ENCODE measurements around the gene ARID3A. TPM values are rescaled to one million over a fixed set of nuclear protein-coding genes. Genes with fewer than 3 reads are reported as not detected.
A peak's percentile ranks its signal among the peaks of the same experiment; 100 is the strongest.

The ARID3A gene
- total and polyA plus RNA-seq, 8 donors, result 20.6 to 35.7 (median 23.6) TPM

GRCh38 chr19:1002600-1002999, 76.8 kb downstream of the ARID3A start:
- Histone ChIP-seq H3K27me3 (peaks cover 36 to 67% of the 10 kb centered on the region in 2 donors), H3K9me3 (no peaks in the 10 kb centered on the region), H3K4me3 (no peak overlapping the region), H3K36me3 (peaks cover 0 to 7% of the 10 kb centered on the region in 2 donors), H3K27ac (no peak overlapping the region), H3K4me1 (peaks cover 0 to 21% of the 10 kb centered on the region in 2 donors)
- DNase-seq (no peak), ATAC-seq (no peak)
- intact Hi-C loops (cut with DNase I), result no loop called here
- no peak for TF ChIP-seq CTCF (IDR thresholded peaks at IDR 0.05)

GRCh38 chr19:1003283-1003682, 77.4 kb downstream of the ARID3A start:
- Histone ChIP-seq H3K27ac (no peak overlapping the region), H3K4me1 (peaks cover 0 to 21% of the 10 kb centered on the region in 2 donors), H3K27me3 (peaks cover 29 to 60% of the 10 kb centered on the region in 2 donors), H3K4me3 (no peak overlapping the region), H3K36me3 (peaks cover 0 to 14% of the 10 kb centered on the region in 2 donors), H3K9me3 (no peaks in the 10 kb centered on the region)
- TF ChIP-seq CTCF (IDR thresholded peaks at IDR 0.05), result no peak
- no peak for DNase-seq
- intact Hi-C loops (cut with DNase I), result no loop called here
- no peak for ATAC-seq

GRCh38 chr19:1004204-1004802, 78.5 kb downstream of the ARID3A start:
- Histone ChIP-seq H3K36me3 (peaks cover 0 to 24% of the 10 kb centered on the region in 2 donors), H3K4me1 (peaks cover 0 to 21% of the 10 kb centered on the region in 2 donors), H3K27me3 (peaks cover 20 to 50% of the 10 kb centered on the region in 2 donors), H3K27ac (no peak overlapping the region), H3K4me3 (no peak overlapping the region), H3K9me3 (no peaks in the 10 kb centered on the region)
- DNase-seq, result peak in 1 of 4 donors; percentile 69
- ATAC-seq, result no peak
- intact Hi-C loops (cut with DNase I), result no loop called here
- no peak for TF ChIP-seq CTCF (IDR thresholded peaks at IDR 0.05)

GRCh38 chr19:1004803-1005664, 79.2 kb downstream of the ARID3A start:
- no peaks in the 10 kb centered on the region for H3K9me3 ChIP-seq
- H3K4me1 ChIP-seq, result peaks cover under 1 to 19% of the 10 kb centered on the region in 2 donors
- no peak for TF ChIP-seq CTCF (IDR thresholded peaks at IDR 0.05)
- ATAC-seq (no peak), DNase-seq (peak in 1 of 4 donors; percentile 79)
- no peak overlapping the region for H3K27ac ChIP-seq
- H3K27me3 ChIP-seq, result peaks cover 13 to 43% of the 10 kb centered on the region in 2 donors
- no peak overlapping the region for H3K4me3 ChIP-seq
- intact Hi-C loops (cut with DNase I), result no loop called here
- H3K36me3 ChIP-seq, result peaks cover 0 to 31% of the 10 kb centered on the region in 2 donors

Data from left lung (tissue), 10 donors.